ENCODE measurements around the gene HECW1.

The HECW1 gene

DNA sequence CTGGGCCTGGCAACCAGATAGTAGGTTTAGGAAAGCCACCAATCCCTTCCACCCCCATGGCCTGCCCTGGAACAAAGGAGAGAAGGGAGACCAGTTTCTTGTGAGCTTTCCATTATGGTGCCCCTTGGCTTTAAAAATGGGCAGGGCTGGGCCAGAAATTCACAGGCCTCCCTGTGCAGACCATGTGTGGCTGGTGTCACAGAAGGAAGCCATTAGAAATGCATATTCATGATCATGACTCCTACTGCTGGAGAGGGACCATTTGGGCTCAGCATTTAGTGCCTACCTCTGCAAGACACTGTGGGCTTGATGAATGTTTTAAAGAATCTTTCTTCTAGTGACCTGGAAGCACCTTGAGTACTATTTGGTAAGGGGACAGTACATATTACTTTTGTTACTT is 108.3 kb downstream of the HECW1 start:
- Histone ChIP-seq H3K27ac (no peak overlapping the region), H3K27me3 (no peaks in the 10 kb centered on the region), H3K4me1 (ENCODE audit: control insufficient read depth in 1 of 2, insufficient read depth in 1 of 2, low read depth in 1 of 2, low read length in 1 of 2) (no peaks in the 10 kb centered on the region), H3K4me3 (ENCODE audit: low read depth in 1 of 2, low read length in 1 of 2) (no peak overlapping the region), H3K9me3 (no peaks in the 10 kb centered on the region), H3K36me3 (no peaks in the 10 kb centered on the region)
- TF ChIP-seq, protein P1, sequence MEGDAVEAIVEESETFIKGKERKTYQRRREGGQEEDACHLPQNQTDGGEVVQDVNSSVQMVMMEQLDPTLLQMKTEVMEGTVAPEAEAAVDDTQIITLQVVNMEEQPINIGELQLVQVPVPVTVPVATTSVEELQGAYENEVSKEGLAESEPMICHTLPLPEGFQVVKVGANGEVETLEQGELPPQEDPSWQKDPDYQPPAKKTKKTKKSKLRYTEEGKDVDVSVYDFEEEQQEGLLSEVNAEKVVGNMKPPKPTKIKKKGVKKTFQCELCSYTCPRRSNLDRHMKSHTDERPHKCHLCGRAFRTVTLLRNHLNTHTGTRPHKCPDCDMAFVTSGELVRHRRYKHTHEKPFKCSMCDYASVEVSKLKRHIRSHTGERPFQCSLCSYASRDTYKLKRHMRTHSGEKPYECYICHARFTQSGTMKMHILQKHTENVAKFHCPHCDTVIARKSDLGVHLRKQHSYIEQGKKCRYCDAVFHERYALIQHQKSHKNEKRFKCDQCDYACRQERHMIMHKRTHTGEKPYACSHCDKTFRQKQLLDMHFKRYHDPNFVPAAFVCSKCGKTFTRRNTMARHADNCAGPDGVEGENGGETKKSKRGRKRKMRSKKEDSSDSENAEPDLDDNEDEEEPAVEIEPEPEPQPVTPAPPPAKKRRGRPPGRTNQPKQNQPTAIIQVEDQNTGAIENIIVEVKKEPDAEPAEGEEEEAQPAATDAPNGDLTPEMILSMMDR (IDR thresholded peaks at IDR 0.05): no peak

DNA sequence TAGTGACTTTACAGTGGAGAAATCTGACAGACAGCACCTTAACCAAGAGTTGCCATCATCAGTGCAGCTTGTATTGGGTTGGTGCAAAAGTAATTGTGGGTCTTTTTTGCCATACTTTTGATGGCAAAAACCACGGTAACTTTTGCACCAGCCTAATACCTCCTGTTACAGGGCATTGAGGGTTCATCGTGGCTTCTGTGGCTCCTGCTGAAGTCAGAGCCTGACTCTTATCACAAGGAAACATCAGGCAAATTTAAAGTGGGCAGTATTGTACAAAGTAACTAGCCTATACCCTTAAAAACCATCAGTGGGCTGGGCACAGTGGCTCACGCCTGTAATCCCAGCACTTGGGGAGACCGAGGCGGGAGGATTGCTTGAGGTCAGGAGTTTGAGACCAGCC is 117.4 kb downstream of the HECW1 start:
- no peaks in the 10 kb centered on the region for H3K9me3 ChIP-seq

DNA sequence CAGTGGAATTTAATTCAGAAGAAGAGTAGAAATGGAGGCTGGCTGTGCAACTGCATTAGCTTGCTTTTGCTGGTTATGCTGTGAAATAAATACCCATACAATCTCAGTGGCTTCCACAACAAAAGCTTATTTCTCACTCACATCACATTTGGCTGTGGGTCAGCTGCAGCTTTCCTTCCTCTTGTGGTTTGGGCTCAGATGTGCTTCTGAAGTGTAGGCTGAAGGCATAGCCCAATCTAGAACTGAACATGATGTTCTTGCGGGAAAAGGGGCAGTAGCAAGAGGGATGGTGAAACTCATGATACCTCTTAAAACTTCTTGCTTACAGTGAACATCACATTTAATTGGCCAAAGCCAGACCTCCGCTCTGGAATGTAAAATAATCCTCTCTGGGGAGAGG is 119.9 kb downstream of the HECW1 start:
- H3K36me3 ChIP-seq: no peaks in the 10 kb centered on the region
- peaks cover 44% of the 10 kb centered on the region for H3K27me3 ChIP-seq
- no peaks in the 10 kb centered on the region for H3K9me3 ChIP-seq
- no peak overlapping the region for H3K27ac ChIP-seq
- H3K4me1 ChIP-seq (ENCODE audit: control insufficient read depth in 1 of 2, insufficient read depth in 1 of 2, low read depth in 1 of 2, low read length in 1 of 2): no peaks in the 10 kb centered on the region
- TF ChIP-seq, protein P1 (IDR thresholded peaks at IDR 0.05): no peak
- no peak overlapping the region for H3K4me3 ChIP-seq (ENCODE audit: low read depth in 1 of 2, low read length in 1 of 2)

More for the DNA sequence above, 117.4 kb downstream of the HECW1 start:
- H3K36me3 ChIP-seq: no peaks in the 10 kb centered on the region
- H3K4me1 ChIP-seq (ENCODE audit: control insufficient read depth in 1 of 2, insufficient read depth in 1 of 2, low read depth in 1 of 2, low read length in 1 of 2): no peaks in the 10 kb centered on the region
- TF ChIP-seq, protein P1 (IDR thresholded peaks at IDR 0.05): no peak
- no peak overlapping the region for H3K27ac ChIP-seq
- H3K27me3 ChIP-seq: peaks cover 45% of the 10 kb centered on the region
- no peak overlapping the region for H3K4me3 ChIP-seq (ENCODE audit: low read depth in 1 of 2, low read length in 1 of 2)

DNA sequence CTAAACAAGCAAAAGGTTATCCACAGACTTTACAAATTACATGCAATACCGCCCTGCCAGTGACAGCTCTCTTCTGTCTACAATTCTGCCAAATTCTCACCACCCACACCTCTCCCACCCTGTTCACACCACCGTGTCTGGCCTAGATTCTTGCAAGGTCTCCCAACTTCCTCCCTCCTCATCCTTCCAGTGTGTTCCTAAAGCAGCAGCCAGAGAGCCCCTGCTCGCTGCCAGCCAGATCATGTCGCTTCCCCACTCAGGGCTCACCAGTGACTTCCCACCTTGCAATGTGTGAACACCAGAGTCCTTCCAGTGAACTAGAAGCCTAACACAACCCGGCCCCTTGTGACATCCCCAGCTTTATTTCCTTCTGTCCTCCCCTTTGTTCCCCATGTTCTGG is 121.6 kb downstream of the HECW1 start:
- Histone ChIP-seq H3K9me3 (no peaks in the 10 kb centered on the region), H3K4me3 (ENCODE audit: low read depth in 1 of 2, low read length in 1 of 2) (no peak overlapping the region), H3K27me3 (peaks cover 29% of the 10 kb centered on the region), H3K27ac (no peak overlapping the region), H3K4me1 (ENCODE audit: control insufficient read depth in 1 of 2, insufficient read depth in 1 of 2, low read depth in 1 of 2, low read length in 1 of 2) (no peaks in the 10 kb centered on the region), H3K36me3 (no peaks in the 10 kb centered on the region)
- TF ChIP-seq, protein P1 (IDR thresholded peaks at IDR 0.05): no peak

DNA sequence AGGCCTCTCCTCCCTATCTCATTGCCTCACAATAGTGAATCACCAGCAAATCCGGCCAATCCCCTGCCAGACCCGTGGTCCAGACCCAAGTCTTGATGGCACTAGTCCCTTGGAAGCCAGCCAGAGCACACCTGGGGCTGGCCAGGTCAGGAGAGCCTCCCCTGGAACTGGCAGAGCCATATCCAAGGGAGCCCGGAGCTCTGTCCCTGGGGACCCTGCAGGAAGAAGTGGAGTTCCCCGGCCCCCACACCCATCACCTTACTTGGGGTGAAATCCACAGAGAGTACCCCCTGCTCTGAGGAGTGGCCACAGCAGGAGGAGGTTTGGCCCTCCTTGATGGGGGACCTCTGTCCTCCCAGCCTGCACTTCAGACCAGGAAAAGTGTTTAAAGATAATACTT is 122.5 kb downstream of the HECW1 start:
- Histone ChIP-seq H3K27me3 (peaks cover 20% of the 10 kb centered on the region), H3K36me3 (no peaks in the 10 kb centered on the region), H3K4me1 (ENCODE audit: control insufficient read depth in 1 of 2, insufficient read depth in 1 of 2, low read depth in 1 of 2, low read length in 1 of 2) (no peaks in the 10 kb centered on the region), H3K9me3 (no peaks in the 10 kb centered on the region), H3K27ac (no peak overlapping the region), H3K4me3 (ENCODE audit: low read depth in 1 of 2, low read length in 1 of 2) (no peak overlapping the region)
- TF ChIP-seq, protein P1 (IDR thresholded peaks at IDR 0.05): no peak

DNA sequence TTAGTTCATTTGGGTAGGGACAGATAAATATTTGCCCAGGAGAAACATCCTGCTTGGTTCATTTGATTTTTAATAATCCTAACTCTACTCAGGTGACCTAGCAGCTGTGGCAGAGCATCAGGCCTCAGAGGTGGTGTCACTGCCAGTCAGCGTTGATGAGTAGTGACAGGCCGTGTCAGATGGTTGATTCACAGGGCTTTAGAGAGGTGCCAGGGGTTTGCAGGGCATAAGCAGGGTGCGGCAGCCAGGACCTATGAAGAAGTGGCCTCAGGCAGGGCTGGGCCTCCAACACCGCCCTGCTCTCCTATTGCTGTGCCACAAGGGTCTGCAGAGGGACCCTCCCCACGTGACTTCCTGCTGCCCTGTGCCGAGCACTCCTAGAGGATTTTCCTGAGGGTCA is 128.1 kb downstream of the HECW1 start:
- H3K9me3 ChIP-seq: no peaks in the 10 kb centered on the region
- H3K4me1 ChIP-seq (ENCODE audit: control insufficient read depth in 1 of 2, insufficient read depth in 1 of 2, low read depth in 1 of 2, low read length in 1 of 2): no peaks in the 10 kb centered on the region
- no peaks in the 10 kb centered on the region for H3K27me3 ChIP-seq
- TF ChIP-seq, protein P1 (IDR thresholded peaks at IDR 0.05): no peak
- no peaks in the 10 kb centered on the region for H3K36me3 ChIP-seq
- H3K27ac ChIP-seq: no peak overlapping the region
- H3K4me3 ChIP-seq (ENCODE audit: low read depth in 1 of 2, low read length in 1 of 2): no peak overlapping the region
